ENCODE results near the gene PEDS1. TPM values are rescaled to one million over a fixed set of nuclear protein-coding genes. Genes with fewer than 3 reads are reported as not detected.

PEDS1 gene
- total and polyA plus RNA-seq, 4 donors = 21.9 to 43.4 (median 34.4) TPM

DNA sequence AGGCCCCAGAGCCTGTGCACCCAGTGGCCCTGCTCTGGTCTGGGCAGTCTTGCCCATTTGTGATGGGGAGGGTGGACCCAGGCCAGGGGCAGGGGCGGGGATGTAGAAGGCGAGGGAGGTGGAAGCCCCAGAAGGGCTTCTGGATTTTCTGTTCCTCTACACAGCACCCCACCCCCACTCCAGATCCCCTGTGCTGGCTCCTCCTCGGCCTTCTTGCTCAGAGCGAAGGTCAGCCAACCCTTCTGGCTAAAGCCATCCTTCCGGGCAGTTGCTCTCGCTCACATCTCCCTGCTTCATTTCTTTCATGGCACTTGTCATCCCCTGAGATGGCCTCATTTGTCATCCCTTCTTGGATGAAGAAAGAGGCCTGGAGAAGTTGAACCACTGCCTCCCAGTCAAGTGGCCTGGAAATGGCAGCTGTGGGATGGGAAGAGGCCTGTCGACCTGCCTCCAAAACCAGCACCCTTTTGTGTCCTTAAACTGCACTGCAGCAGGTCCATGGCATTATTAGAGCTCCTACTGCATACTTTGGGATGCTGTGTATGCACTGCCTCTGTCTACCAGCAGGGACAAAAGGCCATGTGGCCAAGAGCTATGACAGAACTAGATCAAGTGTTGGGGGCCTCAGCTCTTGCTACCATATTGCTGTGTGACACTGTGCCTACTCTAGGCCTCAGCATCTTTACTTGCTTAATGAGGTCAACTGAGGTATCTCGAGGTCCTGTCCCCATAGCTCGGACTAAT lies 19.9 kb downstream of the PEDS1 start:
- TF ChIP-seq CTCF (IDR thresholded peaks at IDR 0.05; ENCODE audit: control extremely low read depth, extremely low read depth) = no peak
- H3K4me1 ChIP-seq (ENCODE audit: control insufficient read depth in 5 of 5, insufficient read depth in 5 of 5, low read length in 5 of 5) = peaks cover 0 to 11% (median 3%) of the 10 kb centered on the region in 5 donors
- no peak for DNase-seq
- peaks cover 0 to 39% (median 5%) of the 10 kb centered on the region in 4 donors for H3K36me3 ChIP-seq (ENCODE audit: control insufficient read depth in 4 of 4, insufficient read depth in 4 of 4, low read length in 4 of 4)
- H3K9me3 ChIP-seq (ENCODE audit: control insufficient read depth in 4 of 4, insufficient read depth in 3 of 4, low read length in 3 of 4) = no peaks in the 10 kb centered on the region
- peak overlapping the region in 1 of 2 donors; percentile 49 for H3K27ac ChIP-seq (ENCODE audit: low read depth in 1 of 2, low read length in 1 of 2)
- H3K27me3 ChIP-seq (ENCODE audit: control insufficient read depth in 3 of 3, insufficient read depth in 3 of 3, low read length in 2 of 3) = no peaks in the 10 kb centered on the region
- no peak for ATAC-seq (ENCODE audit: insufficient read depth, low FRiP score)
- 86 to 88% methylated on average over 9 of the region's 9 CpGs for WGBS, 2 donors
- H3K4me3 ChIP-seq = no peak overlapping the region
- H3K9ac ChIP-seq (ENCODE audit: insufficient read depth in 1 of 2, low read length in 2 of 2) = no peak overlapping the region

- 82 to 89% methylated on average over 6 of the region's 6 CpGs for WGBS, 2 donors
- peaks cover 0 to 5% (median 2%) of the 10 kb centered on the region in 5 donors for H3K4me1 ChIP-seq (ENCODE audit: control insufficient read depth in 5 of 5, insufficient read depth in 5 of 5, low read length in 5 of 5)
- H3K27ac ChIP-seq (ENCODE audit: low read depth in 1 of 2, low read length in 1 of 2) = peak overlapping the region in 1 of 2 donors; percentile 49
- no peak for TF ChIP-seq CTCF (IDR thresholded peaks at IDR 0.05; ENCODE audit: control extremely low read depth, extremely low read depth)
- no peak for ATAC-seq (ENCODE audit: insufficient read depth, low FRiP score)
- no peak for DNase-seq
- H3K27me3 ChIP-seq (ENCODE audit: control insufficient read depth in 3 of 3, insufficient read depth in 3 of 3, low read length in 2 of 3) = no peaks in the 10 kb centered on the region
- H3K9me3 ChIP-seq (ENCODE audit: control insufficient read depth in 4 of 4, insufficient read depth in 3 of 4, low read length in 3 of 4) = no peaks in the 10 kb centered on the region
- peaks cover 0 to 44% (median 11%) of the 10 kb centered on the region in 4 donors for H3K36me3 ChIP-seq (ENCODE audit: control insufficient read depth in 4 of 4, insufficient read depth in 4 of 4, low read length in 4 of 4)
- no peak overlapping the region for H3K9ac ChIP-seq (ENCODE audit: insufficient read depth in 1 of 2, low read length in 2 of 2)
- no peak overlapping the region for H3K4me3 ChIP-seq
Measured at GRCh38 chr20:50133041-50133440, 20.5 kb downstream of the PEDS1 start.

GRCh38 chr20:50130995-50131394 lies 22.5 kb downstream of the PEDS1 start:
- H3K36me3 ChIP-seq (ENCODE audit: control insufficient read depth in 4 of 4, insufficient read depth in 4 of 4, low read length in 4 of 4) = peaks cover 3 to 60% (median 22%) of the 10 kb centered on the region in 4 donors
- ATAC-seq (ENCODE audit: insufficient read depth, low FRiP score) (no peak), DNase-seq (no peak)
- no peaks in the 10 kb centered on the region for H3K27me3 ChIP-seq (ENCODE audit: control insufficient read depth in 3 of 3, insufficient read depth in 3 of 3, low read length in 2 of 3)
- H3K4me1 ChIP-seq (ENCODE audit: control insufficient read depth in 5 of 5, insufficient read depth in 5 of 5, low read length in 5 of 5) = peaks cover 0 to 5% (median 0%) of the 10 kb centered on the region in 5 donors
- no peak overlapping the region for H3K9ac ChIP-seq (ENCODE audit: insufficient read depth in 1 of 2, low read length in 2 of 2)
- H3K4me3 ChIP-seq = no peak overlapping the region
- no peak for TF ChIP-seq CTCF (IDR thresholded peaks at IDR 0.05; ENCODE audit: control extremely low read depth, extremely low read depth)
- no peaks in the 10 kb centered on the region for H3K9me3 ChIP-seq (ENCODE audit: control insufficient read depth in 4 of 4, insufficient read depth in 3 of 4, low read length in 3 of 4)
- peak overlapping the region; percentile 2 to 43 for H3K27ac ChIP-seq (ENCODE audit: low read depth in 1 of 2, low read length in 1 of 2)
- WGBS, 2 donors = 79 to 90% methylated on average over 4 of the region's 4 CpGs

Data from lung (tissue), 12 donors.